NCI-H2107 (cell line): Measurements from ENCODE around the gene MAP4K2.

ENCODE experiments used
- DNase-seq: peaks from one replicate; lab custom pipeline; 2025; lab: John Stamatoyannopoulos, UW

MAP4K2 gene

GRCh38 chr11:64736654-64737053 lies 66.4 kb downstream of the MAP4K2 start:
- DNase-seq: no peak

DNA sequence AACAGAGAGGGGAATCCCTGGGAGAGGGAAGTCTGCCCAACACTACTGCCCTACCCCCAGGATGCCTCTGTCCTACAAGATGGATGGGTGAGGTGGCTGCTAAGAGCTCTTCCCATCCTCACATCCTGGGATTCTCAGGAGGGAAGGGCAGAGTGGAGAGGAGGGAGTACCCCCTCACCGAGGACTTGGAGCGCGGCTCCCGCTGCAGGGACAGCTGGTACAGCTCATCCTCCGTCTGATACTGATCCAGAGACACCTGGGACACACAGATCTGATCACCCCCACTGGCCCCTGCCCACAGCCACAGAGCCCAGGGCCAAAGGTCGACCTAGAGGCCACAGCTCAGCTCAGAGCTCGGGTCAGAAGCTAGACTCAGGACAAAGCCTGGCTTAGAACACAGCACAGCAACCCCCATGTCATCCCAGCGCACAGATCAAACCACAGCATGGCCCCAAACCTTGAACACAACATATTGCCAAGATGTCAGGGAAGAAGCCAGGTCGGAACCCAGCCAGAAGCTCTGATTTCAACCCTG lies 67.2 kb downstream of the MAP4K2 start:
- no peak for DNase-seq
